ENCODE results near the gene HEXIM2.

DNA sequence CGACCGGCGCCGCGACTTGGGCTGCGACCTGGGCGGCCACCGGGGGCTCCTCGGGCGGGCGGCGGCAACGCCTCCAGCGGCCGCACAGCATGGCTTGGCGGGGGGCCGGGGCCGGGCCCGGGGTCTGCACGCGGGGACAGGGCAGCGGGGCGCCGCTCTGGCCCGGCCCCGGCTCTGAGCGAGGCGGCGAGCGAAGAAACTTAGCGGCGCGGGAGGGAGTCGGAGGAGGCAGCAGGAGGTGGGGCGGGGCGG is 29.4 kb upstream of the HEXIM2 start, which contains the start of gene PLCD3:
- TF ChIP-seq, protein P1, sequence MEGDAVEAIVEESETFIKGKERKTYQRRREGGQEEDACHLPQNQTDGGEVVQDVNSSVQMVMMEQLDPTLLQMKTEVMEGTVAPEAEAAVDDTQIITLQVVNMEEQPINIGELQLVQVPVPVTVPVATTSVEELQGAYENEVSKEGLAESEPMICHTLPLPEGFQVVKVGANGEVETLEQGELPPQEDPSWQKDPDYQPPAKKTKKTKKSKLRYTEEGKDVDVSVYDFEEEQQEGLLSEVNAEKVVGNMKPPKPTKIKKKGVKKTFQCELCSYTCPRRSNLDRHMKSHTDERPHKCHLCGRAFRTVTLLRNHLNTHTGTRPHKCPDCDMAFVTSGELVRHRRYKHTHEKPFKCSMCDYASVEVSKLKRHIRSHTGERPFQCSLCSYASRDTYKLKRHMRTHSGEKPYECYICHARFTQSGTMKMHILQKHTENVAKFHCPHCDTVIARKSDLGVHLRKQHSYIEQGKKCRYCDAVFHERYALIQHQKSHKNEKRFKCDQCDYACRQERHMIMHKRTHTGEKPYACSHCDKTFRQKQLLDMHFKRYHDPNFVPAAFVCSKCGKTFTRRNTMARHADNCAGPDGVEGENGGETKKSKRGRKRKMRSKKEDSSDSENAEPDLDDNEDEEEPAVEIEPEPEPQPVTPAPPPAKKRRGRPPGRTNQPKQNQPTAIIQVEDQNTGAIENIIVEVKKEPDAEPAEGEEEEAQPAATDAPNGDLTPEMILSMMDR (IDR thresholded peaks at IDR 0.05), result no peak
- TF ChIP-seq POLR2AphosphoS5 (IDR thresholded peaks at IDR 0.05), result no peak
- no peak for TF ChIP-seq EP300 (IDR thresholded peaks at IDR 0.05; ENCODE audit: low read depth)
- TF ChIP-seq POLR2A (IDR thresholded peaks at IDR 0.05), result no peak
